ENCODE data around the gene ANKS1A. TPM values are rescaled to one million over a fixed set of nuclear protein-coding genes. Genes with fewer than 3 reads are reported as not detected.
"Not testable (repeated sequence)": the region's sequence is repeated elsewhere in the genome, so short reads cannot be mapped to it uniquely, and the experiment has no call there.

The ANKS1A gene
- polyA plus RNA-seq, 2 of the 4 experiments (the other 2 are of a cell fraction) = 3.6 to 5.9 TPM

DNA sequence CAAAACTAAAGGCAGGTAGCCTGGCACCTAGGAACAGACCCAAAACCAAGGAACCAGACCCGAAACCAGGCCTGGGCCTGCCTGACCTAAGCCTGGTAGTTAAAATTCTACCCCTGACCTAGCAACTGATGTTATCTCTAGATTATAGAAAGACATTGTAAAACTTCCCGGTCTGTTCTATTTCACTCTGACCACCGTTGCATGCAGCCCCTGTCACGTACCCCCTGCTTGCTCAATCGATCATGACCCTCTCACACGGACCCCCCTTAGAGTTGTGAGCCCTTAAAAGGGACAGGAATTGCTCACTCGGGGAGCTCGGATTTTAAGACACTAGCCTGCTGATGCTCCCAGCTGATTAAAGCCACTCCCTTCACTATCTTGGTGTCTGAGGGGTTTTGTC is 109.4 kb downstream of the ANKS1A start:
- CTCF ChIA-PET = interaction anchor here (0.7 to 2.5 kb wide), 2 partner anchors 11 to 213 kb away, joined by 3 to 5 read pairs; no protein-coding TSS in a partner anchor
- H3K4me1 ChIP-seq; H3K27ac ChIP-seq; H3K4me2 ChIP-seq; H3K9me3 ChIP-seq; POLR2A ChIA-PET; FAIRE-seq; ATAC-seq; H3K4me3 ChIP-seq; DNase-seq (ENCODE audit: low read depth in 1 of 2, low spot score in 1 of 2): not testable (repeated sequence)
- WGBS (ENCODE audit: missing lambda C conversion rate) = 88% methylated on average over 8 of the region's 8 CpGs

DNA sequence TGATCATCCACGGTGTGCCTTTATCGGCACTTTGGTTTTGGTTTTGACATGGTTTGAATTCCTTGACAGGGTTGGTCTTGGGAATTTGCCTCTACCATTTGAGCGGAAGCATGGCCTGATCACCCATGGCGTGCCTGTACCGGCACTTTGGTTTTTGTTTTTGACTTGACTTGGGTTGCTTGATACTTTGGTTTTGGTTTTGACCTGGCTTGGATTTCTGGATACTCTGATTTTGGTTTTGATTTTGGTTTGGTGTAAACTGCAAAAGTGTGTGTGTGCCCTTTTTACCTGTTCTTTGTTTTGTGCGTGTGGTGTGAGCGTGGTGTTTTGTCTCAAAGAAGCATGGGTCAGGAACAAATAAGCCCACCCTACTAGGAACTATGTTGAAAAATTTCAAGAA is 110.1 kb downstream of the ANKS1A start:
- POLR2A ChIA-PET, CTCF ChIA-PET: not testable (repeated sequence)
- 96% methylated on average over 7 of the region's 7 CpGs for WGBS (ENCODE audit: missing lambda C conversion rate)

DNA sequence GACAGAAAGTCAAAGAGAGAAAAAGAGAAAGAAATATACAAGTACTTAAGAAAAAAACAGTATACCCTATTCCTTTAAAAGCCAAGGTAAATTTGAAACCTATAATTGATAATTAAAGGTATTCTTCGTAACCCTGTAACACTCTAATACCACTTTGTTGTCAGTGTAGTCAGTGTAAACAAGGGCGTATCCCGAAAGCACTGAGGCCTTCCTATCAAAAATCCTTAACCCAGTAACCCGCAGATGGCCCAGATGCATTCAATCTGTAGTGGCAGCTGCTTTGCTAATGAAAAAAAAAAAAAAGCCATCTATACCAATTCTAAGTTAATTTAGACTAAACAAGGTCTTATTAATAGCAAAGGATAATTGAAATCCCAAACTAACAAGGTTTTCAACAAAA is 110.9 kb downstream of the ANKS1A start:
- 93% methylated on average over 4 of the region's 4 CpGs for WGBS (ENCODE audit: missing lambda C conversion rate)
- ATAC-seq; H3K27ac ChIP-seq; H3K4me2 ChIP-seq; DNase-seq (ENCODE audit: low read depth in 1 of 2, low spot score in 1 of 2); CTCF ChIA-PET; H3K9me3 ChIP-seq; POLR2A ChIA-PET; H3K4me1 ChIP-seq; H3K4me3 ChIP-seq; FAIRE-seq: not testable (repeated sequence)

More for the DNA sequence above, 110.1 kb downstream of the ANKS1A start:
- H3K27ac ChIP-seq; H3K4me2 ChIP-seq; H3K4me1 ChIP-seq; DNase-seq (ENCODE audit: low read depth in 1 of 2, low spot score in 1 of 2); H3K9me3 ChIP-seq; FAIRE-seq; ATAC-seq; H3K4me3 ChIP-seq: not testable (repeated sequence)

DNA sequence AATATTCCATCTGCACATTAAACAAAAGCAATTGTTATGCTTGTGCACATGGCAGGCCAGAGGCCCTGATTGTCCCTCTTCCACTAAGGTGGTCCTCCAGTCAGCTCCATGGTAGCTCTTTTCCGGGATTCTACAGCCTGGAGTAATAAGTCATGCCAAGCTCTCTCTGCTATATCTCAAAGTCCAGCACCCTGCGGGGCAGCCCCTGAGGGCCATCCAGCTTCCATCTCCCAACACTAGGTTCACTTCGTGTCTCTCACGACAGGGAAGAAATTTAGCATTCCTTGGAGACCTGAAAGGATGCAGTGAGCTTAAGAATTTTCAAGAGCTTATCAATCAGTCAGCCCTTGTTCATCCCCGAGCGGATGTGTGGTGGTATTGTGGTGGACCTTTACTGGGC is 112.3 kb downstream of the ANKS1A start:
- WGBS (ENCODE audit: missing lambda C conversion rate) = 91% methylated on average over 6 of the region's 6 CpGs
- DNase-seq (ENCODE audit: low read depth in 1 of 2, low spot score in 1 of 2); H3K9me3 ChIP-seq; H3K4me2 ChIP-seq; H3K4me3 ChIP-seq; ATAC-seq; FAIRE-seq; H3K27ac ChIP-seq; H3K4me1 ChIP-seq; POLR2A ChIA-PET: not testable (repeated sequence)
- CTCF ChIA-PET = interaction anchor here (1.5 to 2.0 kb wide), 2 partner anchors 9 to 24 kb away, joined by 3 to 5 read pairs; no protein-coding TSS in a partner anchor

DNA sequence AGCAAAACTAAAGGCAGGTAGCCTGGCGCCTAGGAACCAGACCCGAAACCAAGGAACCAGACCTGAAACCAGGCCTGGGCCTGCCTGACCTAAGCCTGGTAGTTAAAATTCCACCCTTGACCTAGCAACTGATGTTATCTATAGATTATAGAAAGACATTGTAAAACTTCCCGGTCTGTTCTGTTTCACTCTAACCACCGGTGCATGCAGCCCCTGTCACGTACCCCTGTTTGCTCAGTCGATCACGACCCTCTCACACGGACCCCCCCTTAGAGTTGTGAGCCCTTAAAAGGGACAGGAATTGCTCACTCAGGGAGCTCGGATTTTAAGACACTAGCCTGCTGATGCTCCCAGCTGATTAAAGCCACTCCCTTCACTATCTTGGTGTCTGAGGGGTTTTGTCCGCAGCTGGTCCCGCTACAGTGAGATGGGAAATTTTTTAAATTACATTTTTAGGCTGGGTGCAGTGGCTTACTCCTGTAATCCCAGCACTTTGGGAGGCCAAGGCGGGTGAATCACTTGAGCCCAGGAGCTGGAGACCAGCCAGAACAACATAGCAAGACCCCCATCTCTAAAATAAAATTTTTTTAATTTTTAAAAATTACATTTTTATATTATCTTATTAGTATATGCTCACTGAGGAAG is 115.0 kb downstream of the ANKS1A start:
- WGBS (ENCODE audit: missing lambda C conversion rate) = 80% methylated on average over 11 of the region's 12 CpGs
- CTCF ChIA-PET = interaction anchor here (1.0 kb wide), 1 partner anchor 18 kb away, joined by 3 read pairs; no protein-coding TSS in a partner anchor
- FAIRE-seq; H3K4me1 ChIP-seq; H3K27ac ChIP-seq; H3K9me3 ChIP-seq; ATAC-seq; DNase-seq (ENCODE audit: low read depth in 1 of 2, low spot score in 1 of 2); H3K4me2 ChIP-seq; POLR2A ChIA-PET; H3K4me3 ChIP-seq: not testable (repeated sequence)

DNA sequence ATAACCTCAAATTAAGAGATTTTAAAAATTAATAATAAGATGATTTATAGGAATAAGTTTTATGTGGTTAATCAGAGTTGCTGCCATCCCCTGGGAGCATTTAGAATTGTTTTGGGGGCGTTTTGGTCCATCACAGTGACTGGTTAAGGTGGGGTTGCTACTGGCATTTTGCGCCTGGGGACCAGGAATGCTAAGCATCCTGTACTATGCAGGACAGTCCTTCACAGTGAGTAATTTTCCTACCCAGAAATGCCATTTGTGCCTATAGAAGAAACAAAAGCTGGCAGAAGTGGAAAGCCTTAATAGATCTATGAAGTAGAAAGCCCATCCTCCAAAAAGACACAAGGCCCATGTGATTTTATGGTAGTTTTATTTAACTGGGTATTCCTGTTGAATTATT is 118.0 kb downstream of the ANKS1A start:
- Histone ChIP-seq H3K4me2 (no peak overlapping the region), H3K4me3 (no peak overlapping the region), H3K9me3 (no peaks in the 10 kb centered on the region), H3K4me1 (no peaks in the 10 kb centered on the region), H3K27ac (no peak overlapping the region)
- WGBS (ENCODE audit: missing lambda C conversion rate) = 63% methylated on average over 2 of the region's 2 CpGs
- TF ChIP-seq GATA3 (IDR thresholded peaks at IDR 0.05; ENCODE audit: borderline replicate concordance) (no peak), TFCP2L1 (CRISPR knock-in tag; IDR thresholded peaks at IDR 0.05) (no peak), MAFK (IDR thresholded peaks at IDR 0.05; ENCODE audit: partially characterized antibody) (no peak), FOSB (CRISPR knock-in tag; IDR thresholded peaks at IDR 0.05) (no peak), NFE2L2 (conservative IDR thresholded peaks at IDR 0.05; ENCODE audit: low read length) (no peak), HOXB13 (CRISPR knock-in tag; IDR thresholded peaks at IDR 0.05; ENCODE audit: low read depth) (no peak), ZSCAN20 (CRISPR knock-in tag; IDR thresholded peaks at IDR 0.05) (no peak), NPAS2 (CRISPR knock-in tag; IDR thresholded peaks at IDR 0.05; ENCODE audit: borderline replicate concordance) (no peak), ZNF302 (CRISPR knock-in tag; IDR thresholded peaks at IDR 0.05) (no peak), HOXB5 (CRISPR knock-in tag; IDR thresholded peaks at IDR 0.05) (no peak)
- TF ChIP-seq, protein P1, sequence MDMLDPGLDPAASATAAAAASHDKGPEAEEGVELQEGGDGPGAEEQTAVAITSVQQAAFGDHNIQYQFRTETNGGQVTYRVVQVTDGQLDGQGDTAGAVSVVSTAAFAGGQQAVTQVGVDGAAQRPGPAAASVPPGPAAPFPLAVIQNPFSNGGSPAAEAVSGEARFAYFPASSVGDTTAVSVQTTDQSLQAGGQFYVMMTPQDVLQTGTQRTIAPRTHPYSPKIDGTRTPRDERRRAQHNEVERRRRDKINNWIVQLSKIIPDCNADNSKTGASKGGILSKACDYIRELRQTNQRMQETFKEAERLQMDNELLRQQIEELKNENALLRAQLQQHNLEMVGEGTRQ (IDR thresholded peaks at IDR 0.05) = no peak
- TF ChIP-seq, protein P2, sequence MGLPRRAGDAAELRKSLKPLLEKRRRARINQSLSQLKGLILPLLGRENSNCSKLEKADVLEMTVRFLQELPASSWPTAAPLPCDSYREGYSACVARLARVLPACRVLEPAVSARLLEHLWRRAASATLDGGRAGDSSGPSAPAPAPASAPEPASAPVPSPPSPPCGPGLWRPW (IDR thresholded peaks at IDR 0.05) = no peak
- TF ChIP-seq, protein P3, sequence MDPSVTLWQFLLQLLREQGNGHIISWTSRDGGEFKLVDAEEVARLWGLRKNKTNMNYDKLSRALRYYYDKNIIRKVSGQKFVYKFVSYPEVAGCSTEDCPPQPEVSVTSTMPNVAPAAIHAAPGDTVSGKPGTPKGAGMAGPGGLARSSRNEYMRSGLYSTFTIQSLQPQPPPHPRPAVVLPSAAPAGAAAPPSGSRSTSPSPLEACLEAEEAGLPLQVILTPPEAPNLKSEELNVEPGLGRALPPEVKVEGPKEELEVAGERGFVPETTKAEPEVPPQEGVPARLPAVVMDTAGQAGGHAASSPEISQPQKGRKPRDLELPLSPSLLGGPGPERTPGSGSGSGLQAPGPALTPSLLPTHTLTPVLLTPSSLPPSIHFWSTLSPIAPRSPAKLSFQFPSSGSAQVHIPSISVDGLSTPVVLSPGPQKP (IDR thresholded peaks at IDR 0.05; ENCODE audit: low read depth, low read length) = no peak
- TF ChIP-seq, protein P4, sequence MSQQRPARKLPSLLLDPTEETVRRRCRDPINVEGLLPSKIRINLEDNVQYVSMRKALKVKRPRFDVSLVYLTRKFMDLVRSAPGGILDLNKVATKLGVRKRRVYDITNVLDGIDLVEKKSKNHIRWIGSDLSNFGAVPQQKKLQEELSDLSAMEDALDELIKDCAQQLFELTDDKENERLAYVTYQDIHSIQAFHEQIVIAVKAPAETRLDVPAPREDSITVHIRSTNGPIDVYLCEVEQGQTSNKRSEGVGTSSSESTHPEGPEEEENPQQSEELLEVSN (IDR thresholded peaks at IDR 0.05; ENCODE audit: borderline replicate concordance, low read depth) = no peak
- TF ChIP-seq, protein P5, sequence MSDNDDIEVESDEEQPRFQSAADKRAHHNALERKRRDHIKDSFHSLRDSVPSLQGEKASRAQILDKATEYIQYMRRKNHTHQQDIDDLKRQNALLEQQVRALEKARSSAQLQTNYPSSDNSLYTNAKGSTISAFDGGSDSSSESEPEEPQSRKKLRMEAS (IDR thresholded peaks at IDR 0.05) = no peak
- TF ChIP-seq, protein P6, sequence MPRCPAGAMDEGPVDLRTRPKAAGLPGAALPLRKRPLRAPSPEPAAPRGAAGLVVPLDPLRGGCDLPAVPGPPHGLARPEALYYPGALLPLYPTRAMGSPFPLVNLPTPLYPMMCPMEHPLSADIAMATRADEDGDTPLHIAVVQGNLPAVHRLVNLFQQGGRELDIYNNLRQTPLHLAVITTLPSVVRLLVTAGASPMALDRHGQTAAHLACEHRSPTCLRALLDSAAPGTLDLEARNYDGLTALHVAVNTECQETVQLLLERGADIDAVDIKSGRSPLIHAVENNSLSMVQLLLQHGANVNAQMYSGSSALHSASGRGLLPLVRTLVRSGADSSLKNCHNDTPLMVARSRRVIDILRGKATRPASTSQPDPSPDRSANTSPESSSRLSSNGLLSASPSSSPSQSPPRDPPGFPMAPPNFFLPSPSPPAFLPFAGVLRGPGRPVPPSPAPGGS (IDR thresholded peaks at IDR 0.05) = no peak
- ChIA-PET POLR2A (no interaction called here), CTCF (no interaction called here)
- FAIRE-seq (no peak), ATAC-seq (no peak), DNase-seq (ENCODE audit: low read depth in 1 of 2, low spot score in 1 of 2) (no peak)

All from A549 (cell line).